A549 (cell line): Measurements from ENCODE around the gene FAM241B. TPM values are rescaled to one million over a fixed set of nuclear protein-coding genes. Genes with fewer than 3 reads are reported as not detected.

Source experiments
- ATAC-seq, 2 experiments: fragments of 200-7000 bp in 1 of 2; fragments of >200 bp in 1 of 2; cut with Nextera tagmentation in 1 of 2; cut with Tn5 transposase in 1 of 2; 3 replicates each; pipeline versions ENCODE4 v1.8.0 to v1.9.1; 2018 to 2020; ENCODE audit warnings: mild to moderate bottlenecking in 1 of 2, moderate library complexity in 1 of 2
- CTCF ChIA-PET: fragments of 300-600 bp; sonication (Branson Sonifier 250); formaldehyde crosslinking; extraction: SDS; loops from one replicate; lab custom pipeline; 2021; ENCODE audit warnings: antibody characterized with exemption, inconsistent platforms; lab: Yijun Ruan, JAX
- POLR2A ChIA-PET: fragments of 350-600 bp; formaldehyde crosslinking; extraction: SDS; loops from one replicate; lab custom pipeline; 2021; ENCODE audit warnings: antibody characterized with exemption, inconsistent platforms; lab: Yijun Ruan, JAX
- DNase-seq, 2 experiments: peaks; one replicate each; pipeline versions ENCODE4 v3.0.0 to v3.0.0-alpha.2; 2011 to 2016; ENCODE audit warnings: low read depth in 1 of 2, low spot score in 1 of 2
- FAIRE-seq: peaks from 2 replicates; lab custom pipeline; 2011; peaks lifted over from hg19 to GRCh38; lab: Jason Lieb, UNC
- H3K27ac ChIP-seq, 2 experiments: fragments of >200 bp; sonication (Bioruptor Twin); formaldehyde crosslinking; 3 replicates each; pipeline ENCODE4 v1.5.1; 2016 to 2017
- H3K4me1 ChIP-seq: fragments of >200 bp; sonication (Bioruptor Twin); formaldehyde crosslinking; 3 replicates; pipeline ENCODE4 v1.6.1; 2016
- H3K4me2 ChIP-seq: fragments of >200 bp; sonication (Bioruptor Twin); formaldehyde crosslinking; 3 replicates; pipeline ENCODE4 v1.6.1; 2016
- H3K4me3 ChIP-seq: fragments of >200 bp; sonication (Bioruptor Twin); formaldehyde crosslinking; 3 replicates; pipeline ENCODE4 v1.5.1; 2016
- H3K9me3 ChIP-seq: fragments of >200 bp; sonication (Bioruptor Twin); formaldehyde crosslinking; 3 replicates; pipeline ENCODE4 v1.6.1; 2016
- ATOH8 ChIP-seq: fragments of 250-450 bp; sonication (Bioruptor Pico); IDR thresholded peaks from 2 replicates; pipeline ENCODE4 v1.5.0; 2020; ENCODE audit warnings: low read depth, mild to moderate bottlenecking, moderate library complexity
- BHLHE40 ChIP-seq: IDR thresholded peaks from 2 replicates; pipeline ENCODE4 v1.6.1; 2012; ENCODE audit warnings: low read depth, low read length, inconsistent platforms
- CBX8 ChIP-seq: fragments of 200-600 bp; sonication (generic); IDR thresholded peaks from 2 replicates; pipeline ENCODE4 v1.6.1; 2016
- CEBPB ChIP-seq, 2 experiments: fragments of >200 bp in 1 of 2; sonication (Bioruptor Twin) in 1 of 2; formaldehyde crosslinking in 1 of 2; IDR thresholded peaks; 2 replicates each; pipeline ENCODE4 v1.6.1; 2012 to 2016
- CHD4 ChIP-seq: fragments of 200-600 bp; sonication (generic); IDR thresholded peaks from 2 replicates; pipeline ENCODE4 v1.6.1; 2016; ENCODE audit warnings: antibody characterized with exemption, mild to moderate bottlenecking, borderline replicate concordance
- EHF ChIP-seq: fragments of 250-450 bp; sonication (Bioruptor Pico); IDR thresholded peaks from 2 replicates; pipeline ENCODE4 v1.5.0; 2020; ENCODE audit warnings: mild to moderate bottlenecking
- FOXS1 ChIP-seq: fragments of 250-450 bp; sonication (Bioruptor Pico); IDR thresholded peaks from 2 replicates; pipeline ENCODE4 v1.5.0; 2020; ENCODE audit warnings: mild to moderate bottlenecking, moderate library complexity
- GATA3 ChIP-seq: IDR thresholded peaks from 2 replicates; pipeline ENCODE4 v1.6.1; 2012; ENCODE audit warnings: borderline replicate concordance
- HES2 ChIP-seq: fragments of >200 bp; sonication (Bioruptor Twin); formaldehyde crosslinking; IDR thresholded peaks from 2 replicates; pipeline ENCODE4 v1.6.1; 2016
- HOXB13 ChIP-seq: fragments of 250-450 bp; sonication (Bioruptor Pico); IDR thresholded peaks from 2 replicates; pipeline ENCODE4 v1.5.0; 2020; ENCODE audit warnings: low read depth, mild to moderate bottlenecking, moderate library complexity
- MAX ChIP-seq: IDR thresholded peaks from 2 replicates; pipeline ENCODE4 v1.6.1; 2012
- NR3C1 ChIP-seq: fragments of >200 bp; sonication (Bioruptor Twin); formaldehyde crosslinking; IDR thresholded peaks from 3 replicates; pipeline ENCODE4 v1.6.1; 2017
- PBX3 ChIP-seq: IDR thresholded peaks from 2 replicates; pipeline ENCODE4 v1.6.1; 2012
- RARB ChIP-seq: fragments of 250-450 bp; sonication (Bioruptor Pico); IDR thresholded peaks from 2 replicates; pipeline ENCODE4 v1.8.0; 2021; ENCODE audit warnings: mild to moderate bottlenecking, moderate library complexity
- REST ChIP-seq: fragments of 200-600 bp; sonication (generic); IDR thresholded peaks from 2 replicates; pipeline ENCODE4 v1.6.1; 2016; ENCODE audit warnings: antibody characterized with exemption, mild to moderate bottlenecking, moderate library complexity
- USF2 ChIP-seq: fragments of 450-650 bp; IDR thresholded peaks from 2 replicates; pipeline ENCODE4 v1.6.1; 2014; ENCODE audit warnings: antibody characterized with exemption
- ZC3H11A ChIP-seq: fragments of 450-650 bp; IDR thresholded peaks from 2 replicates; pipeline ENCODE4 v1.6.1; 2014; ENCODE audit warnings: antibody characterized with exemption, mild to moderate bottlenecking
- ZFP36 ChIP-seq: fragments of 450-650 bp; IDR thresholded peaks from 2 replicates; pipeline ENCODE4 v1.6.1; 2014; ENCODE audit warnings: borderline replicate concordance; ENCODE audit not compliant: partially characterized antibody
- WGBS: methylation state at CpG from one replicate; pipeline ENCODE4 v1.1.6; 2017; ENCODE audit errors: missing lambda C conversion rate; 5-methylcytosine and 5-hydroxymethylcytosine counted together
- polyA plus RNA-seq, 4 experiments: library from polyadenylated mRNA; depleted of rRNA in 3 of 4; stranded (reverse); fragments of >200 nt; fragmentation: RNase III in 1 of 4; extraction: RNeasy Plus Mini Kit Qiagen cat#74134 plus additional on column Dnase treatment in 1 of 4; gene quantifications; 2 replicates in 3 of 4; 3 replicates in 1 of 4; pipeline ENCODE4 v1.2.3, GENCODE V29; 2011 to 2017

FAM241B gene
- polyA plus RNA-seq, 2 of the 4 experiments (the other 2 are of a cell fraction) = 22.8 to 23.8 TPM

GRCh38 chr10:69632516-69633199, 2.6 kb downstream of the FAM241B start:
- no peak for ATAC-seq
- CTCF ChIA-PET = interaction anchor here (0.6 to 4.1 kb wide), 8 partner anchors 8 to 225 kb away, joined by 3 to 34 read pairs (median 4); no protein-coding TSS in a partner anchor
- no peaks in the 10 kb centered on the region for H3K9me3 ChIP-seq
- POLR2A ChIA-PET = no interaction called here
- no peak for FAIRE-seq
- no peak overlapping the region for H3K27ac ChIP-seq
- TF ChIP-seq MAX (no peak), ATOH8 (no peak), CBX8 (no peak), NR3C1 (no peak), ZFP36 (no peak), PBX3 (no peak), HES2 (no peak), ZC3H11A (no peak), CEBPB (IDR thresholded peaks at IDR 0.05) (no peak), CHD4 (no peak), RARB (CRISPR knock-in tag) (no peak), REST (no peak), EHF (no peak), FOXS1 (CRISPR knock-in tag) (no peak), USF2 (no peak), HOXB13 (CRISPR knock-in tag) (no peak), BHLHE40 (no peak), GATA3 (no peak)
- 59% methylated on average over 3 of the region's 7 CpGs for WGBS
- no peak overlapping the region for H3K4me3 ChIP-seq
- no peak for DNase-seq
- no peak overlapping the region for H3K4me2 ChIP-seq
- peaks cover 7% of the 10 kb centered on the region for H3K4me1 ChIP-seq
